A549 (cell line): ENCODE measurements around the gene GPAM. TPM values are rescaled to one million over a fixed set of nuclear protein-coding genes. Genes with fewer than 3 reads are reported as not detected.

Source experiments
- ATAC-seq, 2 experiments: fragments of 200-7000 bp in 1 of 2; fragments of >200 bp in 1 of 2; cut with Nextera tagmentation in 1 of 2; cut with Tn5 transposase in 1 of 2; 3 replicates each; pipeline versions ENCODE4 v1.8.0 to v1.9.1; 2018 to 2020; ENCODE audit warnings: mild to moderate bottlenecking in 1 of 2, moderate library complexity in 1 of 2
- CTCF ChIA-PET: fragments of 300-600 bp; sonication (Branson Sonifier 250); formaldehyde crosslinking; extraction: SDS; loops from one replicate; lab custom pipeline; 2021; ENCODE audit warnings: antibody characterized with exemption, inconsistent platforms; lab: Yijun Ruan, JAX
- POLR2A ChIA-PET: fragments of 350-600 bp; formaldehyde crosslinking; extraction: SDS; loops from one replicate; lab custom pipeline; 2021; ENCODE audit warnings: antibody characterized with exemption, inconsistent platforms; lab: Yijun Ruan, JAX
- DNase-seq, 2 experiments: peaks; one replicate each; pipeline versions ENCODE4 v3.0.0 to v3.0.0-alpha.2; 2011 to 2016; ENCODE audit warnings: low read depth in 1 of 2, low spot score in 1 of 2
- FAIRE-seq: peaks from 2 replicates; lab custom pipeline; 2011; peaks lifted over from hg19 to GRCh38; lab: Jason Lieb, UNC
- H3K27ac ChIP-seq, 2 experiments: fragments of >200 bp; sonication (Bioruptor Twin); formaldehyde crosslinking; 3 replicates each; pipeline ENCODE4 v1.5.1; 2016 to 2017
- H3K4me1 ChIP-seq: fragments of >200 bp; sonication (Bioruptor Twin); formaldehyde crosslinking; 3 replicates; pipeline ENCODE4 v1.6.1; 2016
- H3K4me2 ChIP-seq: fragments of >200 bp; sonication (Bioruptor Twin); formaldehyde crosslinking; 3 replicates; pipeline ENCODE4 v1.6.1; 2016
- H3K4me3 ChIP-seq: fragments of >200 bp; sonication (Bioruptor Twin); formaldehyde crosslinking; 3 replicates; pipeline ENCODE4 v1.5.1; 2016
- H3K9me3 ChIP-seq: fragments of >200 bp; sonication (Bioruptor Twin); formaldehyde crosslinking; 3 replicates; pipeline ENCODE4 v1.6.1; 2016
- CBX8 ChIP-seq: fragments of 200-600 bp; sonication (generic); IDR thresholded peaks from 2 replicates; pipeline ENCODE4 v1.6.1; 2016
- CEBPB ChIP-seq, 2 experiments: fragments of >200 bp in 1 of 2; sonication (Bioruptor Twin) in 1 of 2; formaldehyde crosslinking in 1 of 2; IDR thresholded peaks; 2 replicates each; pipeline ENCODE4 v1.6.1; 2012 to 2016
- CHD4 ChIP-seq: fragments of 200-600 bp; sonication (generic); IDR thresholded peaks from 2 replicates; pipeline ENCODE4 v1.6.1; 2016; ENCODE audit warnings: antibody characterized with exemption, mild to moderate bottlenecking, borderline replicate concordance
- E2F6 ChIP-seq: IDR thresholded peaks from 2 replicates; pipeline ENCODE4 v1.6.1; 2012; ENCODE audit warnings: low read depth, borderline replicate concordance
- EHF ChIP-seq: fragments of 250-450 bp; sonication (Bioruptor Pico); IDR thresholded peaks from 2 replicates; pipeline ENCODE4 v1.5.0; 2020; ENCODE audit warnings: mild to moderate bottlenecking
- FOXS1 ChIP-seq: fragments of 250-450 bp; sonication (Bioruptor Pico); IDR thresholded peaks from 2 replicates; pipeline ENCODE4 v1.5.0; 2020; ENCODE audit warnings: mild to moderate bottlenecking, moderate library complexity
- GATA3 ChIP-seq: IDR thresholded peaks from 2 replicates; pipeline ENCODE4 v1.6.1; 2012; ENCODE audit warnings: borderline replicate concordance
- HEYL ChIP-seq: fragments of 250-450 bp; sonication (Bioruptor Pico); IDR thresholded peaks from 2 replicates; pipeline ENCODE4 v1.8.0; 2021; ENCODE audit warnings: mild to moderate bottlenecking, moderate library complexity
- HMGXB4 ChIP-seq: fragments of 250-450 bp; sonication (Bioruptor Pico); IDR thresholded peaks from 2 replicates; pipeline ENCODE4 v1.5.0; 2021; ENCODE audit warnings: mild to moderate bottlenecking, moderate library complexity, borderline replicate concordance
- HOXA7 ChIP-seq: fragments of 250-450 bp; sonication (Bioruptor Pico); IDR thresholded peaks from 2 replicates; pipeline ENCODE4 v1.5.0; 2020; ENCODE audit warnings: mild to moderate bottlenecking, moderate library complexity
- HOXB13 ChIP-seq: fragments of 250-450 bp; sonication (Bioruptor Pico); IDR thresholded peaks from 2 replicates; pipeline ENCODE4 v1.5.0; 2020; ENCODE audit warnings: low read depth, mild to moderate bottlenecking, moderate library complexity
- KDM1A ChIP-seq: fragments of 200-600 bp; sonication (generic); IDR thresholded peaks from 2 replicates; pipeline ENCODE4 v1.6.1; 2016; ENCODE audit warnings: low read depth, mild to moderate bottlenecking
- NFE2L2 ChIP-seq: fragments of 150-350 bp; conservative IDR thresholded peaks from 2 replicates; pipeline ENCODE4 v1.6.1; 2014; ENCODE audit warnings: low read length
- NPAS2 ChIP-seq: fragments of 250-450 bp; sonication (Bioruptor Pico); IDR thresholded peaks from 2 replicates; pipeline ENCODE4 v1.8.0; 2022; ENCODE audit warnings: mild to moderate bottlenecking, moderate library complexity, borderline replicate concordance
- NR3C1 ChIP-seq: fragments of >200 bp; sonication (Bioruptor Twin); formaldehyde crosslinking; IDR thresholded peaks from 3 replicates; pipeline ENCODE4 v1.6.1; 2017
- PHF8 ChIP-seq: fragments of 200-600 bp; sonication (generic); IDR thresholded peaks from 2 replicates; pipeline ENCODE4 v1.6.1; 2016; ENCODE audit warnings: low read depth, mild to moderate bottlenecking, antibody characterized with exemption, moderate library complexity, borderline replicate concordance
- POLR2AphosphoS2 ChIP-seq: conservative IDR thresholded peaks from 2 replicates; pipeline ENCODE4 v1.6.1; 2012; ENCODE audit warnings: low read length, improper control_type of control experiment, inconsistent platforms
- RAD21 ChIP-seq, 2 experiments: fragments of >200 bp in 1 of 2; sonication (Bioruptor Twin) in 1 of 2; formaldehyde crosslinking in 1 of 2; IDR thresholded peaks in 1 of 2; conservative IDR thresholded peaks in 1 of 2; 2 replicates in 1 of 2; 3 replicates in 1 of 2; pipeline ENCODE4 v1.6.1; 2012 to 2018; ENCODE audit warnings: inconsistent platforms in 1 of 2
- RARB ChIP-seq: fragments of 250-450 bp; sonication (Bioruptor Pico); IDR thresholded peaks from 2 replicates; pipeline ENCODE4 v1.8.0; 2021; ENCODE audit warnings: mild to moderate bottlenecking, moderate library complexity
- RCOR1 ChIP-seq: fragments of 150-350 bp; IDR thresholded peaks from 2 replicates; pipeline ENCODE4 v1.6.1; 2014; ENCODE audit warnings: antibody characterized with exemption, low read length, low read depth
- USF2 ChIP-seq: fragments of 450-650 bp; IDR thresholded peaks from 2 replicates; pipeline ENCODE4 v1.6.1; 2014; ENCODE audit warnings: antibody characterized with exemption
- ZC3H11A ChIP-seq: fragments of 450-650 bp; IDR thresholded peaks from 2 replicates; pipeline ENCODE4 v1.6.1; 2014; ENCODE audit warnings: antibody characterized with exemption, mild to moderate bottlenecking
- WGBS: methylation state at CpG from one replicate; pipeline ENCODE4 v1.1.6; 2017; ENCODE audit errors: missing lambda C conversion rate; 5-methylcytosine and 5-hydroxymethylcytosine counted together
- polyA plus RNA-seq, 4 experiments: library from polyadenylated mRNA; depleted of rRNA in 3 of 4; stranded (reverse); fragments of >200 nt; fragmentation: RNase III in 1 of 4; extraction: RNeasy Plus Mini Kit Qiagen cat#74134 plus additional on column Dnase treatment in 1 of 4; gene quantifications; 2 replicates in 3 of 4; 3 replicates in 1 of 4; pipeline ENCODE4 v1.2.3, GENCODE V29; 2011 to 2017
- TF ChIP-seq, protein P1 (sequence below): IDR thresholded peaks from 2 replicates; pipeline ENCODE4 v1.6.1; 2012
- TF ChIP-seq, protein P2 (sequence below): fragments of 250-450 bp; sonication (Bioruptor Pico); IDR thresholded peaks from 2 replicates; pipeline ENCODE4 v1.5.0; 2020; ENCODE audit warnings: low read depth, mild to moderate bottlenecking, moderate library complexity
- TF ChIP-seq, protein P3 (sequence below): fragments of >200 bp; sonication (Bioruptor Twin); formaldehyde crosslinking; IDR thresholded peaks from 3 replicates; pipeline ENCODE4 v1.5.1; 2016

The GPAM gene
- polyA plus RNA-seq, 2 of the 4 experiments (the other 2 are of a cell fraction): 5.7 to 13.3 TPM

DNA sequence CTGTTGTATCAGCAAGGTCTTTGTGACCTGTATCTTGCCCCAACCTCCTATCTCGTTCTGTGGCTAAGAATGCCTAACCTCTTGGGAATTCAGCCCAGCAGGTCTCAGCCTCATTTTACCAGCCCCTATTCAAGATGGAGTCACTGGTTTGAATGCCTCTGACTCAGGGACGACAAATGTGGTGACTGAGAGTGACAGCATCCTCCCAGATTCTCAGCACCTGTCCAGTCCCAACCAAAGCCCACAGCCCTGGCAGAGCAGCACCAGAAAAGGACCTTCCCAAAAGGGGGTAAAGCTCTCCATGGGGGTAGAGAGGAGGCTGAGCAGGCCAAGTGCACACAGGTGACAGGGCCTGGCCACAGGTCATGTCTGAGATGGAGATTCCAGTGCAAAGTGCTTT is 35.4 kb upstream of the GPAM start:
- TF ChIP-seq HOXB13 (no peak), GATA3 (no peak), RARB (CRISPR knock-in tag) (no peak), FOXS1 (no peak), ZC3H11A (no peak), CBX8 (no peak), EHF (no peak), NFE2L2 (no peak), CHD4 (no peak), PHF8 (no peak), USF2 (no peak), E2F6 (no peak), HMGXB4 (CRISPR knock-in tag) (no peak), NR3C1 (no peak), KDM1A (no peak), NPAS2 (CRISPR knock-in tag) (no peak), RCOR1 (no peak)
- TF ChIP-seq, protein P1, sequence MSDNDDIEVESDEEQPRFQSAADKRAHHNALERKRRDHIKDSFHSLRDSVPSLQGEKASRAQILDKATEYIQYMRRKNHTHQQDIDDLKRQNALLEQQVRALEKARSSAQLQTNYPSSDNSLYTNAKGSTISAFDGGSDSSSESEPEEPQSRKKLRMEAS: no peak
- TF ChIP-seq, protein P2, sequence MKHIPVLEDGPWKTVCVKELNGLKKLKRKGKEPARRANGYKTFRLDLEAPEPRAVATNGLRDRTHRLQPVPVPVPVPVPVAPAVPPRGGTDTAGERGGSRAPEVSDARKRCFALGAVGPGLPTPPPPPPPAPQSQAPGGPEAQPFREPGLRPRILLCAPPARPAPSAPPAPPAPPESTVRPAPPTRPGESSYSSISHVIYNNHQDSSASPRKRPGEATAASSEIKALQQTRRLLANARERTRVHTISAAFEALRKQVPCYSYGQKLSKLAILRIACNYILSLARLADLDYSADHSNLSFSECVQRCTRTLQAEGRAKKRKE: no peak
- Histone ChIP-seq H3K9me3 (no peaks in the 10 kb centered on the region), H3K4me2 (no peak overlapping the region), H3K4me3 (no peak overlapping the region), H3K27ac (no peak overlapping the region), H3K4me1 (no peaks in the 10 kb centered on the region)
- FAIRE-seq (no peak), DNase-seq (no peak), ATAC-seq (no peak)
- ChIA-PET POLR2A (no interaction called here), CTCF (no interaction called here)
- WGBS: 10% methylated on average over 2 of the region's 2 CpGs

DNA sequence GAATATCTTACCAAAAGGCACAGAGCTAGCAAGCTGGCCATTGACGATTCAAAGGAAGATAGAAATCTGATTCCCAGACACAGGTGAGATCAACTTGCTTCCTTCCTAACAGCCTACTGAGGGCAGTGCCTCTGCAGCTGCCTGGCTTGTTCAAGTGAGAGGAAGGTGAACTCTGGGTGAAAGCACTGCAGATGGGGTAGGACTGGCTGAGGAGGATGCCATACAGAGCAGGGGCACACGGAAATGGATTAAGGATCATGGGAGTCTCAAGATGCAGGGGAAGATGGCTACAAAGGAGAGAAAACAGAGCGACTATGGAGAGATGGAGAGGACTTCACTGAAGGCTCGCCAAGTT is 34.4 kb upstream of the GPAM start:
- H3K27ac ChIP-seq: no peak overlapping the region
- no peak for FAIRE-seq
- no peak overlapping the region for H3K4me2 ChIP-seq
- CTCF ChIA-PET: interaction anchor here (0.7 to 1.1 kb wide), 2 partner anchors 9 to 90 kb away, joined by 3 to 4 read pairs; no protein-coding TSS in a partner anchor
- ATAC-seq: no peak
- POLR2A ChIA-PET: no interaction called here
- no peaks in the 10 kb centered on the region for H3K9me3 ChIP-seq
- DNase-seq: no peak
- H3K4me1 ChIP-seq: no peaks in the 10 kb centered on the region
- no peak for TF ChIP-seq HOXA7 (CRISPR knock-in tag)
- TF ChIP-seq USF2: no peak
- TF ChIP-seq FOXS1: no peak
- no peak for TF ChIP-seq RAD21 (conservative IDR thresholded peaks at IDR 0.05 in 1 of 2, IDR thresholded peaks at IDR 0.05 in 1 of 2)
- TF ChIP-seq HEYL (CRISPR knock-in tag): no peak
- TF ChIP-seq CEBPB (IDR thresholded peaks at IDR 0.05): no peak
- TF ChIP-seq, protein P1: no peak
- TF ChIP-seq, protein P3, sequence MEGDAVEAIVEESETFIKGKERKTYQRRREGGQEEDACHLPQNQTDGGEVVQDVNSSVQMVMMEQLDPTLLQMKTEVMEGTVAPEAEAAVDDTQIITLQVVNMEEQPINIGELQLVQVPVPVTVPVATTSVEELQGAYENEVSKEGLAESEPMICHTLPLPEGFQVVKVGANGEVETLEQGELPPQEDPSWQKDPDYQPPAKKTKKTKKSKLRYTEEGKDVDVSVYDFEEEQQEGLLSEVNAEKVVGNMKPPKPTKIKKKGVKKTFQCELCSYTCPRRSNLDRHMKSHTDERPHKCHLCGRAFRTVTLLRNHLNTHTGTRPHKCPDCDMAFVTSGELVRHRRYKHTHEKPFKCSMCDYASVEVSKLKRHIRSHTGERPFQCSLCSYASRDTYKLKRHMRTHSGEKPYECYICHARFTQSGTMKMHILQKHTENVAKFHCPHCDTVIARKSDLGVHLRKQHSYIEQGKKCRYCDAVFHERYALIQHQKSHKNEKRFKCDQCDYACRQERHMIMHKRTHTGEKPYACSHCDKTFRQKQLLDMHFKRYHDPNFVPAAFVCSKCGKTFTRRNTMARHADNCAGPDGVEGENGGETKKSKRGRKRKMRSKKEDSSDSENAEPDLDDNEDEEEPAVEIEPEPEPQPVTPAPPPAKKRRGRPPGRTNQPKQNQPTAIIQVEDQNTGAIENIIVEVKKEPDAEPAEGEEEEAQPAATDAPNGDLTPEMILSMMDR: no peak
- TF ChIP-seq RCOR1: no peak
- TF ChIP-seq POLR2AphosphoS2: no peak
- TF ChIP-seq EHF: no peak
- TF ChIP-seq, all 56 proteins: peak for 0
- WGBS: 16% methylated on average over 4 of the region's 4 CpGs
- no peak overlapping the region for H3K4me3 ChIP-seq
